HepG2 (cell line): ENCODE measurements around the gene B3GNT2. TPM values are rescaled to one million over a fixed set of nuclear protein-coding genes. Genes with fewer than 3 reads are reported as not detected.

ENCODE experiments used
- ATAC-seq: fragments of 200-7000 bp; cut with Tn5 transposase; 3 replicates; pipeline ENCODE4 v1.9.1; 2020; ENCODE audit warnings: mild to moderate bottlenecking, moderate library complexity
- BruUV-seq: library from RNA; stranded (reverse); fragments of 400-500 nt; replicated peaks from 2 replicates; lab custom pipeline; 2021; lab: Mats Ljungman, UMichigan
- CTCF ChIA-PET: fragments of 300-600 bp; formaldehyde crosslinking; extraction: SDS; loops from one replicate; lab custom pipeline; 2021; ENCODE audit warnings: low total read pairs, inconsistent platforms, low intra/inter-chr PET ratio; lab: Yijun Ruan, JAX
- POLR2A ChIA-PET: fragments of 350-600 bp; sonication (Branson Sonifier 250); formaldehyde crosslinking; loops from one replicate; lab custom pipeline; 2020; ENCODE audit warnings: antibody characterized with exemption, inconsistent platforms; lab: Yijun Ruan, JAX
- DNase-seq: peaks from one replicate; pipeline ENCODE4 v3.0.0-alpha.2; 2015; ENCODE audit warnings: low spot score
- FAIRE-seq: peaks from 3 replicates; lab custom pipeline; 2011; peaks lifted over from hg19 to GRCh38; lab: Jason Lieb, UNC
- H2AFZ ChIP-seq: one replicate; pipeline ENCODE4 v1.6.1; 2011; ENCODE audit warnings: low read length, inconsistent platforms
- H3K27ac ChIP-seq: fragments of 300-600 bp; 3 replicates; pipeline ENCODE4 v1.8.0; 2011; ENCODE audit warnings: mixed run types, mild to moderate bottlenecking, mixed read lengths, low read length, inconsistent platforms; ENCODE audit not compliant: insufficient read depth; ENCODE audit errors: extremely low read length
- H3K27me3 ChIP-seq, 2 experiments: fragments of 200-600 bp in 1 of 2; 2 replicates in 1 of 2; 3 replicates in 1 of 2; pipeline versions ENCODE4 v1.6.0 to v1.8.0; 2011; ENCODE audit warnings: low read length in 2 of 2, mild to moderate bottlenecking in 2 of 2, moderate library complexity in 2 of 2, inconsistent platforms in 1 of 2; ENCODE audit not compliant: insufficient read depth in 2 of 2, control insufficient read depth in 1 of 2
- H3K36me3 ChIP-seq, 2 experiments: fragments of 200-600 bp in 1 of 2; replicated peaks in 1 of 2; 2 replicates in 1 of 2; 3 replicates in 1 of 2; pipeline versions ENCODE4 v1.5.1 to v1.8.0; 2011; ENCODE audit warnings: low read length in 2 of 2, inconsistent platforms in 1 of 2; ENCODE audit not compliant: insufficient read depth in 2 of 2, control insufficient read depth in 1 of 2
- H3K4me1 ChIP-seq: 2 replicates; pipeline ENCODE4 v1.5.1; 2012; ENCODE audit warnings: low read length, inconsistent platforms; ENCODE audit not compliant: insufficient read depth
- H3K4me2 ChIP-seq: 2 replicates; pipeline ENCODE4 v1.6.0; 2011; ENCODE audit warnings: low read depth, low read length, inconsistent platforms
- H3K4me3 ChIP-seq, 3 experiments: fragments of 200-600 bp in 1 of 3; sonication (generic), shearing (Covaris generic) in 1 of 3; replicated peaks in 1 of 3; 2 replicates each; pipeline ENCODE4 v1.5.1; 2011 to 2016; ENCODE audit warnings: low read length in 3 of 3, inconsistent platforms in 2 of 3, low read depth in 2 of 3, mild to moderate bottlenecking in 2 of 3, control low read depth in 1 of 3, mixed read lengths in 1 of 3; ENCODE audit not compliant: insufficient read depth in 1 of 3
- H3K79me2 ChIP-seq: one replicate; pipeline ENCODE4 v1.6.1; 2011; ENCODE audit warnings: low read length, inconsistent platforms; ENCODE audit not compliant: insufficient read depth
- H3K9ac ChIP-seq: 2 replicates; pipeline ENCODE4 v1.6.0; 2011; ENCODE audit warnings: mild to moderate bottlenecking, low read depth, low read length, inconsistent platforms; ENCODE audit not compliant: insufficient read depth
- H3K9me3 ChIP-seq: 2 replicates; pipeline ENCODE4 v1.5.1; 2012; ENCODE audit warnings: mild to moderate bottlenecking, low read length
- H4K20me1 ChIP-seq: 2 replicates; pipeline ENCODE4 v1.6.0; 2011; ENCODE audit warnings: inconsistent platforms, mild to moderate bottlenecking, low read length, moderate library complexity; ENCODE audit not compliant: insufficient read depth
- ATF7 ChIP-seq, 2 experiments: fragments of 450-650 bp in 1 of 2; sonication (generic) in 1 of 2; formaldehyde crosslinking in 1 of 2; IDR thresholded peaks; 2 replicates each; pipeline versions ENCODE4 v1.4.0 to v1.6.1; 2016 to 2020; ENCODE audit warnings: antibody characterized with exemption in 1 of 2, mild to moderate bottlenecking in 1 of 2, missing genetic modification reagents in 1 of 2
- CEBPB ChIP-seq: IDR thresholded peaks from 2 replicates; pipeline ENCODE4 v1.6.1; 2011; ENCODE audit warnings: low read depth, low read length, improper control_type of control experiment, borderline replicate concordance
- CREB1 ChIP-seq, 2 experiments: fragments of 450-650 bp in 1 of 2; IDR thresholded peaks; 2 replicates each; pipeline ENCODE4 v1.6.1; 2016 to 2017; ENCODE audit warnings: control low read depth in 1 of 2, mild to moderate bottlenecking in 1 of 2, missing compliant biosample characterization in 1 of 2, missing genetic modification characterization in 1 of 2
- GATAD1 ChIP-seq: IDR thresholded peaks from 2 replicates; pipeline ENCODE4 v1.6.1; 2016; ENCODE audit warnings: missing genetic modification reagents, missing compliant biosample characterization
- GATAD2A ChIP-seq: IDR thresholded peaks from 2 replicates; pipeline ENCODE4 v1.6.1; 2016
- HNF4G ChIP-seq, 2 experiments: sonication (generic) in 1 of 2; formaldehyde crosslinking in 1 of 2; IDR thresholded peaks; 2 replicates each; pipeline versions ENCODE4 v1.4.0 to v1.6.1; 2011 to 2020; ENCODE audit warnings: borderline replicate concordance in 2 of 2, low read depth in 2 of 2, mild to moderate bottlenecking in 2 of 2, low read length in 1 of 2, missing genetic modification reagents in 1 of 2, moderate library complexity in 1 of 2
- KAT8 ChIP-seq: IDR thresholded peaks from 2 replicates; pipeline ENCODE4 v1.6.1; 2016; ENCODE audit warnings: missing genetic modification reagents, missing compliant biosample characterization
- SAP130 ChIP-seq: IDR thresholded peaks from 2 replicates; pipeline ENCODE4 v1.6.1; 2016; ENCODE audit warnings: low read depth
- SMC3 ChIP-seq: IDR thresholded peaks from 2 replicates; pipeline ENCODE4 v1.6.1; 2011; ENCODE audit warnings: low read length, improper control_type of control experiment
- TEF ChIP-seq: sonication (generic); formaldehyde crosslinking; IDR thresholded peaks from 2 replicates; pipeline ENCODE4 v1.5.0; 2020; ENCODE audit warnings: missing genetic modification reagents
- U2AF1 ChIP-seq: fragments of 200-400 bp; formaldehyde crosslinking; optimal IDR thresholded peaks from 2 replicates; pipeline ENCODE3; 2017; ENCODE audit warnings: mild to moderate bottlenecking, low read depth, low read length
- U2AF2 ChIP-seq: fragments of 200-400 bp; formaldehyde crosslinking; IDR thresholded peaks from 2 replicates; pipeline ENCODE4 v1.6.1; 2017; ENCODE audit warnings: low read depth, mild to moderate bottlenecking, low read length
- WGBS: methylation state at CpG from one replicate; pipeline ENCODE4 v1.1.6; 2017; ENCODE audit warnings: low lambda C conversion rate; 5-methylcytosine and 5-hydroxymethylcytosine counted together
- in situ Hi-C: cut with HindIII; loops from 2 replicates; pipeline ENCODE4 v1.10.0; 2017; ENCODE audit warnings: low pct_unique_long_range_greater_than_20kb; ENCODE audit not compliant: extremely low pct_ligation_motif_present
- intact Hi-C: fragments of 100-400 bp; cut with micrococcal nuclease; formaldehyde crosslinking; loops from one replicate; pipeline ENCODE4 v1.10.0; 2022; ENCODE audit not compliant: unreplicated experiment
- polyA plus RNA-seq, 8 experiments: library from polyadenylated mRNA; depleted of rRNA in 3 of 8; stranded (reverse) in 7 of 8; unstranded in 1 of 8; fragments of >200 nt; fragmentation: Illumina TruSeq in 4 of 8; extraction: Trizol in 4 of 8; gene quantifications; 2 replicates each; pipeline versions ENCODE4 v1.2.1 to v1.2.3, GENCODE V29; 2011 to 2016; ENCODE audit warnings: low read depth in 4 of 8, missing spikeins in 1 of 8, mixed read lengths in 1 of 8; ENCODE audit not compliant: insufficient read depth in 1 of 8
- total RNA-seq, 5 experiments: library from RNA; depleted of rRNA; stranded (reverse); fragments of >200 nt; fragmentation: Illumina TruSeq; extraction: Trizol; gene quantifications; 2 replicates each; pipeline ENCODE4 v1.2.3, GENCODE V29; 2016; ENCODE audit warnings: low read depth in 1 of 5
- TF ChIP-seq, protein P1 (sequence below): sonication (generic); formaldehyde crosslinking; conservative IDR thresholded peaks from 2 replicates; pipeline ENCODE4 v1.4.0; 2020; ENCODE audit warnings: mild to moderate bottlenecking, missing genetic modification reagents, moderate library complexity
- TF ChIP-seq, protein P2 (sequence below): sonication (generic); formaldehyde crosslinking; IDR thresholded peaks from 2 replicates; pipeline ENCODE4 v1.5.1; 2020; ENCODE audit warnings: missing genetic modification reagents, mild to moderate bottlenecking, borderline replicate concordance

B3GNT2 gene
- total and polyA plus RNA-seq, 2 of the 13 experiments (the other 11 are each of a cell fraction or from before 2014, with no cell fraction given), result 26.3 to 28.5 TPM

- Histone ChIP-seq H3K4me2 (peak overlapping the region; percentile 86), H3K9me3 (no peaks in the 10 kb centered on the region), H3K79me2 (peaks cover 76% of the 10 kb centered on the region), H3K27me3 (no peaks in the 10 kb centered on the region; a peak in 1 of 5 replicates), H2AFZ (no peak overlapping the region), H3K9ac (no peak overlapping the region), H3K4me1 (peaks cover 62% of the 10 kb centered on the region), H4K20me1 (peaks cover 74% of the 10 kb centered on the region), H3K4me3 (no peak overlapping the region), H3K36me3 (no peaks in the 10 kb centered on the region), H3K27ac (no peak overlapping the region)
- ChIA-PET POLR2A (no interaction called here), CTCF (no interaction called here)
- ATAC-seq (no peak), FAIRE-seq (no peak), DNase-seq (no peak)
- WGBS, result 86% methylated on average over 1 of the region's 1 CpG
- intact Hi-C loops, result loop anchor here (5.0 to 10.0 kb wide), 3 partner anchors 38 to 213 kb away; no protein-coding TSS in a partner anchor
- in situ Hi-C loops, result no loop called here
- no TSS peak for BruUV-seq
- TF ChIP-seq, protein P1, sequence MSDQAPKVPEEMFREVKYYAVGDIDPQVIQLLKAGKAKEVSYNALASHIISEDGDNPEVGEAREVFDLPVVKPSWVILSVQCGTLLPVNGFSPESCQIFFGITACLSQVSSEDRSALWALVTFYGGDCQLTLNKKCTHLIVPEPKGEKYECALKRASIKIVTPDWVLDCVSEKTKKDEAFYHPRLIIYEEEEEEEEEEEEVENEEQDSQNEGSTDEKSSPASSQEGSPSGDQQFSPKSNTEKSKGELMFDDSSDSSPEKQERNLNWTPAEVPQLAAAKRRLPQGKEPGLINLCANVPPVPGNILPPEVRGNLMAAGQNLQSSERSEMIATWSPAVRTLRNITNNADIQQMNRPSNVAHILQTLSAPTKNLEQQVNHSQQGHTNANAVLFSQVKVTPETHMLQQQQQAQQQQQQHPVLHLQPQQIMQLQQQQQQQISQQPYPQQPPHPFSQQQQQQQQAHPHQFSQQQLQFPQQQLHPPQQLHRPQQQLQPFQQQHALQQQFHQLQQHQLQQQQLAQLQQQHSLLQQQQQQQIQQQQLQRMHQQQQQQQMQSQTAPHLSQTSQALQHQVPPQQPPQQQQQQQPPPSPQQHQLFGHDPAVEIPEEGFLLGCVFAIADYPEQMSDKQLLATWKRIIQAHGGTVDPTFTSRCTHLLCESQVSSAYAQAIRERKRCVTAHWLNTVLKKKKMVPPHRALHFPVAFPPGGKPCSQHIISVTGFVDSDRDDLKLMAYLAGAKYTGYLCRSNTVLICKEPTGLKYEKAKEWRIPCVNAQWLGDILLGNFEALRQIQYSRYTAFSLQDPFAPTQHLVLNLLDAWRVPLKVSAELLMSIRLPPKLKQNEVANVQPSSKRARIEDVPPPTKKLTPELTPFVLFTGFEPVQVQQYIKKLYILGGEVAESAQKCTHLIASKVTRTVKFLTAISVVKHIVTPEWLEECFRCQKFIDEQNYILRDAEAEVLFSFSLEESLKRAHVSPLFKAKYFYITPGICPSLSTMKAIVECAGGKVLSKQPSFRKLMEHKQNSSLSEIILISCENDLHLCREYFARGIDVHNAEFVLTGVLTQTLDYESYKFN (CRISPR knock-in tag), result 0 out of 2 replicates have a peak, but pooled peaks have one; percentile 16
- TF ChIP-seq KAT8 (0 out of 2 replicates have a peak, but pooled peaks have one; percentile 21), GATAD2A (CRISPR knock-in tag) (peak; percentile 68; the same call in 1 of the 2 replicates), GATAD1 (CRISPR knock-in tag) (no peak), TEF (CRISPR knock-in tag) (peak; percentile 54; the same call in 1 of the 2 replicates), CEBPB (peak; percentile 92), ATF7 (IDR thresholded peaks at IDR 0.05) (peak; percentile 35; the same call in 1 of the 2 replicates), ATF7 (CRISPR knock-in tag; IDR thresholded peaks at IDR 0.05) (no peak), SMC3 (peak; percentile 12; the same call in 1 of the 2 replicates), CREB1 (IDR thresholded peaks at IDR 0.05) (no peak), CREB1 (CRISPR knock-in tag; IDR thresholded peaks at IDR 0.05) (0 out of 2 replicates have a peak, but pooled peaks have one; percentile 20), SAP130 (CRISPR knock-in tag) (peak; percentile 52; the same call in 1 of the 2 replicates), HNF4G (IDR thresholded peaks at IDR 0.05; ENCODE audit: borderline replicate concordance, low read depth, low read length) (no peak), HNF4G (CRISPR knock-in tag; IDR thresholded peaks at IDR 0.05; ENCODE audit: borderline replicate concordance, low read depth) (no peak), U2AF1 (no peak), U2AF2 (no peak)
- TF ChIP-seq, protein P2, sequence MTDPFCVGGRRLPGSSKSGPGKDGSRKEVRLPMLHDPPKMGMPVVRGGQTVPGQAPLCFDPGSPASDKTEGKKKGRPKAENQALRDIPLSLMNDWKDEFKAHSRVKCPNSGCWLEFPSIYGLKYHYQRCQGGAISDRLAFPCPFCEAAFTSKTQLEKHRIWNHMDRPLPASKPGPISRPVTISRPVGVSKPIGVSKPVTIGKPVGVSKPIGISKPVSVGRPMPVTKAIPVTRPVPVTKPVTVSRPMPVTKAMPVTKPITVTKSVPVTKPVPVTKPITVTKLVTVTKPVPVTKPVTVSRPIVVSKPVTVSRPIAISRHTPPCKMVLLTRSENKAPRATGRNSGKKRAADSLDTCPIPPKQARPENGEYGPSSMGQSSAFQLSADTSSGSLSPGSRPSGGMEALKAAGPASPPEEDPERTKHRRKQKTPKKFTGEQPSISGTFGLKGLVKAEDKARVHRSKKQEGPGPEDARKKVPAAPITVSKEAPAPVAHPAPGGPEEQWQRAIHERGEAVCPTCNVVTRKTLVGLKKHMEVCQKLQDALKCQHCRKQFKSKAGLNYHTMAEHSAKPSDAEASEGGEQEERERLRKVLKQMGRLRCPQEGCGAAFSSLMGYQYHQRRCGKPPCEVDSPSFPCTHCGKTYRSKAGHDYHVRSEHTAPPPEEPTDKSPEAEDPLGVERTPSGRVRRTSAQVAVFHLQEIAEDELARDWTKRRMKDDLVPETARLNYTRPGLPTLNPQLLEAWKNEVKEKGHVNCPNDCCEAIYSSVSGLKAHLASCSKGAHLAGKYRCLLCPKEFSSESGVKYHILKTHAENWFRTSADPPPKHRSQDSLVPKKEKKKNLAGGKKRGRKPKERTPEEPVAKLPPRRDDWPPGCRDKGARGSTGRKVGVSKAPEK (CRISPR knock-in tag), result no peak
Observed at GRCh38 chr2:62199392-62200125, 3.6 kb downstream of the B3GNT2 start.
